Activated CD4-positive, alpha-beta T cell treated with anti-CD3 and anti-CD28 coated beads, Interleukin-2, amount 50 U/mL, for 16 hours (primary cell): ENCODE results near the gene KLF7.

Experiments used
- DNase-seq: peaks from one replicate; pipeline ENCODE4 v3.0.0-alpha.2; 2020

Gene KLF7

DNA sequence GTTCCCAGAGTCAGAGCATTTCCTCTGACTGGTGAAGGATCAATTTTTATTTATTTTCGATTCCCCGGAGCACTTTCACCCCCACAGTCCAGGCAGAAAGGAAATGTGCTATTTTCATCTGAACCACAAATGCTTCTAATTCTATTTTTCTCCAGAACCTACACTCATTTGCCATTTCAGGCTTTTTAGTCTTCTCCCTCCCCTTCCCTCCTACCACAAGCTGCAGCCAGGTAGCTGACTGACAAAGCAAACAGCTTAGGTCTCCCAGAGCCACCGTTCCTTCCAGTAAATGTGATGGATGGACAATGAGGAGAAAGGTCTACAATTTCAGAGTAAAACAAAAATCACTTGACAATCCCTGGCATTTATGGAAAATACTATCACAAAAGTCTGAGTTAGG, 76.9 kb downstream of the KLF7 start:
- no peak for DNase-seq

DNA sequence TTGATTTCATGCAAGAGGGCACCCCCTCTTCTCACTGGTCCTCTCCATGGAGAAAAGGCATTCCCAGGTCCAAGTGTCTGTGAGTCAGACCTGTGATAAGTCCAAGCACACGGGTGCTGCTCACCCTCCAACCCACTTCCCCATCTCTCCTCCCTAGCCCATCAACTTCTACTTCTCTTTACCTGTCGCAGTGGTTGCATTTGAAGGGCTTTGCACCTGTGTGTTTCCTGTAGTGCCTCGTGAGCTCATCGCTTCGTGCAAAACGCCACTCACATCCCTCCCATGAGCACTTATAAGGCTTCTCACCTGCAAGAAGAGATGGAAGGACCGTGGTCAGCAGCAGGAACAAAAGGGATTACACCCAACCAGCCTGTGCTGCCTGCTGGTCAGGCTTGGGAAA, 77.5 kb downstream of the KLF7 start:
- no peak for DNase-seq

DNA sequence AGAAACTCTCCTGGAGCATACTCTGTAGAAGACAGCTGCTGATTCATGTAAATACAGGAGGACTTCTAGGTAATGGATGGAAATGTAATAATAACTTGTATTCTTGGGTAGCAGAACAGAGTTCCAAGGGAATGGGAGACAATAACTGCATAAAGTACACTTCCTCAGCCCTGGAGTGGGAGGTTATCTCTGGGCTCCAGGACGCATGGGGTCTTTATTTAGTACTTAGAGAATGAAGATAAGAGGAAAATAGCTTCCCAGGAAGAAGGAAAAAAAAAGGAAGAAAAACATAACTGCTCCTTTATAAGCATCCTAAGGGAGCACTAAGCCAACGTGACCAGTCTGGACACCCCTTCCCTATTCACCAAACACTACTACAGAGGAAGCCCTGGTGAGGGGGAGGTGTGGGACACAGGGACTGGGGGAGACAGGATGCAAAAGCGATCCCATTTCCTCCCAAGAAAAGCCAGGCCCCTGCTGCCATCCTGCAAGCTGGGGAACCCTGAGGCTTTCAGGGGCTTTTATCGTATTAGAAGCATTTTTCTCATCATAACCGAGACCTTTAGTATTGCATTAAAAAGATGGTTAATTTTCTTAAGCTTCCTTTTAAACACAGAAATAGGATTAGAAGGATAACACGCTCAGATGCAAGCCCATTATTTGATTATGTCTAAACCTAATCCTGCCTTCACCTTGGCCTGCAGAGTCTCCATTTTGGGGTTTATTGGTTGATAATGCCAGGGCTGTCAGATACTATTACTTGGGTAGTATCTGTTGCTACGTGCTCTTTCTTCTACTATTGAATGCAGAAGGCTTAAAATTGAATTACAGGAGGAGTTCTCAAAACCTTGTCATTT, 78.5 kb downstream of the KLF7 start:
- no peak for DNase-seq

DNA sequence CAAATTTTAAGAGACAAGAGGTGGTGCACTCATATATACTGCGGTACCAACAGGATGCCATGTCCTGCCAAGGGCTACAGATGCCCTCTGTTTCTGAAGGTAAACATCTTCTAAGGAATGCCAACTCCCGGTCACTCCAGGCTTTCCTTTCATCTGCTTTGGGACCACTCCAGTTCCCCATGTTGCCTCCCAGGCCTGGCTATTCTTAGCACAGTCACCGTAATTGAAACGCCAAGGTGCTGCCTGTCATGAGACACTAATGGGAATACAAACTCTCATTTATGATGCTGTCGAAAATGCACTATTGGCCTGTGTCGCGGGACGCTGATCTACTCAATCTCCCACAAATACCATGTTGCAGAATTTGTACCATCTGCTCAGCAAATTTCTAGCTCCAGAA, 79.6 kb downstream of the KLF7 start:
- DNase-seq: no peak

DNA sequence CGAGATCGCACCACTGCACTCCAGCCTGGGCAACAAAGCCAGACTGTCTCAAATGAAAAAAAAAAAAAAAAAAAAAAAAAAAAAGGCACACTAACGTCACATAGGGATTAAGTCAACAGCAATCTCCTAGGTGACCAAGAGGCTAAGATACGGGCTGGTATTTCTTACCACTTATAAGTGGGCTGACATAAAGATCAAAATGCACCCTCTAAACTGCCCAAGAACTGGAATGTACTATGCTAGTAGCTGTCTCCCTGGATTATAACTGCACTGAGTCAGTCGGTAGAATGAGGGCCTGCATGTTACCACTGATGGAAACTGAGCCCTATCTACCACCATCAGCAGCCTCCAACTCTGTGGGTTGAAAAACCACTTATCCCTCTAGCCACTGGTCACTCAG, 80.6 kb downstream of the KLF7 start:
- DNase-seq: no peak

DNA sequence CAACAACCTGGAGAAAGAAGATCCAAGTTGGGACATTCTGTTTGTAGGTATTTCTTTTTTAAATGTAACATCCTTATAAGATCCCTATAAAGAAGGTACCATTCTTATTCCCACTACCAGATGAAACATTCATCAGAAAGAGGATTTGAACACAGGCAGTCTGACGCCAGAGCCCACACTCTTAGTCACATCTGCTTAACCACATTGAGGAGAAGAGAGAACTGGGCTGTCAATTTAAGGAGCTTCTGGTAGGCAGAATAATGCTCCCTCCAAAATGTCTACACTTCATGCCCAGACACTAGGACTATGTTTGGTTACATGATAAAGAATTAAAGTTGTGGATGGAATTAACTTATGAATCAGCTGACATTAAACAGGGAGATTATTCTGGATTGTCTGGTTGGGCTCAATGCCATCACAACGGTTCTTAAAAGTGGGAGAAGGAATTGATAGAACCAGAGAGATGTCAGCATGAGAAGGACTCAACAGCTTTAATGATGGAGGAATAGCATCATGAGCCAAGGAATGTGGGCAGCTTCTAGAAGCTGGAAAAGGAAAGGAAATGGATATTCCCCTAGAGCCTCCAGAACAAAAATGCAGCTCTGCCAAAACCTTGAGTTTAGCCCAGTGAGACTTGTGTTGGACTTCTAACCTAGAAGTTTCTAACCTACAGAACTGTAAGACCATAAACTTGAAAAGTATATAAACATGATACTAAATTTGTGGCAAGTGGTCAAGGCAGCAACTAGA, 82.2 kb downstream of the KLF7 start:
- DNase-seq: no peak

DNA sequence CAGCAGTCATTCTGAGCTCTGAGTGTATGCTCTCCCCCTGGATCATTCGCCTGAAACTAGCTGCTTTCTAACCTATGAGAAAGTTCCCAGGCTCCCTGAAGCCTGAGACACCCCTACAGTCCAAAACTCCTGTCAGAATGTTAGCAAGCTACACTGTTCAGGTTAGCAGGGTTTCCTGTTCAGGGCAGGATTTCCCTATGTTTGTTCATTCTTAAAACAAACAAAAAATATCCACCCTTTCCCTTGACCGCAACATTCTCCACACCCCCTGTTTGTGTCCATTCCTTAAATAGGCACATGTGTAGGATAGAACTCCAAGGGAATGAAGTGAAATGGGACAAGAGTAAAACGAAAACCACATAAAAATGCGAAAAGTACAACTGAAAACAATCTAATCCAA, 83.1 kb downstream of the KLF7 start:
- no peak for DNase-seq

DNA sequence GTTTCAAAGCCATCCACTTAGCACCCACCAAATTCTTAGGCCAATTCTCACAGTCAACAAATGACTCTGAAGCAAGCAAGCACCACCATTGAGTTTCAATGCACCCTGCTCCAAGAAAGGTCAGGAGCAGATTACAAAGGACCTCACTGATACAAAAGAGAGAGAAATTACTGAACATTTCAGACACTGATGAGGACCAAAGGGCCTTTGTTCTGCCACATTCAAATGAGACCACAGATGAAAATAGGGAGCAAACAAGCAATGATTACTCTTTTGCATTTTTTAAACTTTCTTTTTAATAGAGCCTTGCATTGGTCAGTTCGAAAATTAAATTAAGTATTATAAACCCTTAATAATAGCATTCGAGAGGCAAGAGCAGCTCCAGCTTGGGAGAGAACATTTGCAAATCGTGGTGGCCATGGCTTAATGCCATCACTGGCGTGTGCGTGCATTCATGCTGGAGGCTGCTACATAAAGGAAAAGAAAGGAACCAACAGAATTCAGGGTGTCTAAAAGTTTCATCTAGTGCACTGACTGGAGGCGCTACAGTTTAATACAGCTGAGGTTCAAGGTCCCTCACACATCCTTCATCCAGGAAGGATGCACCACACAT, 87.5 kb downstream of the KLF7 start:
- no peak for DNase-seq

DNA sequence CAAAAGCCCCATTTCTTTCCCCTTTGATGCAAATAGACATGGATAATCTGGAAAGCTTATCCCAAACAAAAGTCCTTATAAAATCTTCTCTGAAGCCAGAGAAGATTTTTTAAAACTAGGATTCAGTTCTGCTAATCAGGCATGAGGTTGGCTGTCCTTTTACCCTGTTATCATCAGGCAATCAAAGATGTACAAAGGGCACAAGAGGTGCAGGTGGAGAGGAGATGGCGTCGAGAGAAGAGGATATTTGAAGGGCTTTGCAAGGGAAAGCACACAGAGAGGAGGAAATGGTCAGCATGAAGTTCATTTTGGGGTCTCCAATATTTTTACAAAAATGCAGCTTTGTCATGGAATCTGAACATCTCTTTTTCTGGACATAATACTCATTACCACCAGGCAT, 88.5 kb downstream of the KLF7 start:
- no peak for DNase-seq

DNA sequence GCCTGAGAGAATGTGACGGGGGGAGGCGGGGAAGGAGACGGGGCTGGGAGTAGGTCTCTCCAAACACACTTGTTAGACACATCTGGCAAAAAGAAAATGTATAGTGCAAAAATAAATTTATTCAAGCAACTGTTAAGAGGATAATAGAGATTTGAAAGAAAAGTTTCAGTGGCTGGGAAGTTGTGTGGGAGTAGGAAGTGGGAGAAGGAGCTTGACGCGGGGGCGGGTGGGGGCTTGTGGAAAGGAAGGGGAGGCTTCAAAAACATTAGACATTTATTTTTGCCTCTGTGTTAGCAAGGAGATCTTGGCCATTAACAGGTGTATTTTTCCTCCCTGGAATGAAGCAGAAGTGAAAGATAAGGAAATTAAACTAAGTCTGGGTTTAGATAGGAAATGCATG, 90.3 kb downstream of the KLF7 start:
- no peak for DNase-seq

DNA sequence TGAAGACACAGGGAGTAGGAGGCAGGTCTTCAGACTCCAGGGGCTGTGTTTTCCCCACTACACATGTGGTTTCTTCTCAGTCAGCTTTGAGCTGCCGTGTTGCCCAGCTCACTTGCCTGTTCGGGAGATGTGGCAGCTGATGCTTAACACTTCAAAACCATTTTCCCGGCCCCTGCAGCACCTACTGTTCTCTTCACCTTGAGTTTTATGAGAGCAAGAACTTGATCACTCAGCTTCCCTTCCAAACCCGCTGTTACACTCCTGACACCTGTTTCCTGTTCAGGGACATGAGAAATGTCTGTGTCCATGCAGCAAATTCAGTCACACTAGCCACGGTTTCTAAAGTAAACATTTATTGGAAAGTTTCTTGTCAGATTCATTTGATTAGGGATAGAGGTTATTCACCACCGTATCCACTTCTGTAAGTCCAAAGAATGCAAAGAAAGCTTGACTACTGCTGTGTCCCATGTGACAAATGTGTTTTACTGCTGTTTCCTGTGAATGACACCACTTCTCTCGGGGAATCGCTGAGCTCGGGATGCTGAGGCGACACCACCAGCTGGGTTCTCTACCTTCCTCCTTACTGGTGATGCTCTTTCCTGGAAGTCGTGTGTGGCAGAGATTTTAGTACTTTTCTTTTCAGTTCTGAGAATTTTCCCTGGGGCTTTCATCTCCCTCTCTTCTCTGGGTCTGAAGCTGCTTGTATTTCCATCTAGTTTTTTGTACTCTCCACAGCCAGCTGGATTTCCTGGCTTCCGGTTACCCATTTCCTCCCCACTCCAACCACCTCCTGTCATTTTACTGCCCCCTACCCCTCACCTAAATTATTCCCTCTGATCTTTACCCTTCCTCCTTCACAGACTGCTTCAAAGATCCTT, 91.7 kb downstream of the KLF7 start:
- peak; percentile 63 for DNase-seq

DNA sequence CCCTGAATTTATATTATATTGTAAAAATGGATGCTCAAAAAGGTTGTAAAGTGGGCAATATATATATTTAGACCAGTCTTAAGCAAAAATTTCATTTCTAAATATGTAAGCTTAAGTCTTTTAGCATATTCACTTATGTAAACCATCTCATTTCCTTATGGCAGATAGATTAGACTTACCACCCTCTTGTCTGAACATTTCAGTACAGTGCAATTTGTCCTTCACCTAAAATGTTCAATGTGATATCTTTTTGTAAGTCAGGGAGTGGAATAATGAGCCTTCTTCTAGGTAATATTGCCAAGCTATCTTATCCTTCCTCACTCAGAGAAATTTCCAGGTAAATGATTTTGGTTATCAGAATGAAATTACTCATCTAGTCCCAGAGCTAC, 92.3 kb downstream of the KLF7 start:
- DNase-seq: no peak

DNA sequence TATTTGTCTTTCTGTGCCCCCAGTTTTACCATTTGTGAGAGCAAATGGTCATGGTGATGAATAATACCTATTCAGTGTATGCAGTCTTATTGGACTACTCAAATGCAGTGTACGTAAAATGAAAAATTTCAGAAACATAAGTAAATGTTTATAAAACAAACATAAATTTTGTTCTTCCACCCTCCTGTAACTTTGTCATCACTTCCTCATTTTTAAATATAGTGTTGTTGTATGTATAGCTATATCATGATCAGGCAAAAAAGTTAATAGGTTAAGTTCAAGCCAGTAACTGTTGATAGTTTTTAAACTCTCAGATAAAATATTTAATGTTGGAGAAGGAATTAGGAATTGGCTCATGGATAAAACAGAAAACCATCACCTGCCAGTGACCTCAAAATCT, 93.2 kb downstream of the KLF7 start:
- no peak for DNase-seq

DNA sequence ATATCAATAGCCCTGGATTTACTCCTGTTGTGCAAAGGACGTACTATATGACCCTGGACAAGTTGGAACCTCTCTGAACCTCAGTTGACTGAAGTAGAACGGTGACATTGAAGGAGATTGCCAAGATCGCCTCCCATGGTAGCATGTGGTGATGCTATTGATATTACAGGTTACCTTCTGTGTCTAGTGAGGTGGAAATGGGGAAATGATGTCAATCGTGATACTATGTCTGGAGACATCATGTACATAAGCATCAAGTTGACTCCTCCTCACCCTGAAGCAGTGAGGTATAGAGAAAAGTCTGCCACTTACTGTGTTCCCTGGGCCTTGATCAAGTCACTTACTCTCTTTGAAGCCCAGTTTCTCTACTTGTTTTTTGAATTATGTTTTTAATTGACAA, 93.9 kb downstream of the KLF7 start:
- DNase-seq: no peak

DNA sequence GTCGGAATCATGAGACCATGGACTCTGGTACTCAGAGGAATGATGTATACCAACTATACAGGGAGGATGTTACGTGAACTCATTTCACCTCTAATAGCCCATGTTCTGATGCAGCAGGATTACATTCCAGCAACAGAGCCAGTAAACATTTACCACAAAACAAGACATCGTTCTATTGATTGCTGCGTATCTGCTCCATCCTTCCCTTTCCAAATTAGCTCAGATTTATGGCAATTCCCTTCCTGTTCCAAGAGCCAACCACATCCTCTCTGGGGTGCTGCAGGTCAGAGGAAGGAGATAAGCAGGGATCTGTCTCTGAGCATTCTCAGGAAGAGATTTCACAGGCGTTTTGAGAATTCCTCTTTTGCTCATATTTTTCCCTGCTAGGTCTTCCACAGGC, 98.3 kb downstream of the KLF7 start:
- DNase-seq: no peak

DNA sequence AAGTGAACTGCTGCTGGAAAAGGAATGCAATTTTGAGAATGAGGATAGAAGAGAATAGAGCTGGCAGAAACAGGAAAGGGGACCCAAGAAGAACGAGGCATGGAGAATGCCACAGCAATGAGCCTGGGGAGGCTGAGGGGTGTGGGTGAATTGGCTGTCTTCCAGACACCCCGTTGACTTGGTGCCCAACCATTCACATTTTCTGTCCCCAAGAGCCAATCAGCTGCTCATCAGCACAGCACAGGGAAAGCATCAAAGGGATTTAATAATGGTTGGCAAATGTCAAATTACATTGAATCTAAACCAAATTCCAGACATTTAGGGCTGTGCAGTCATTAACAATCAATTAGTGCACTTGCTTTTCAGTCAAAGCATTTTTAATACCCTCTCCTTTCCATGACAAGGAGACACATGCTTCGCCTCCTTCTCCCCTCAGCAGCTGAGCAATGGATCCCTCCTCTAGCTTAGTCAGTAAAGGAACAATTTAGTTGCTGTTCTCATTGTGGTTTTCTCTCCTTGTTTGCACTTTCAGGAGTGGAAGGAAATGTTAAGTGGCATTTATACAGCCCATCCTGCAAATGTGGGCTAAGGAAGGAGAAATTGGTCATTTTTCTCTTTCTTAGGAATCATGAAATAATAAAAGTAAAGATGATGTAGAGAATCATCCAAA, 98.8 kb downstream of the KLF7 start:
- no peak for DNase-seq

DNA sequence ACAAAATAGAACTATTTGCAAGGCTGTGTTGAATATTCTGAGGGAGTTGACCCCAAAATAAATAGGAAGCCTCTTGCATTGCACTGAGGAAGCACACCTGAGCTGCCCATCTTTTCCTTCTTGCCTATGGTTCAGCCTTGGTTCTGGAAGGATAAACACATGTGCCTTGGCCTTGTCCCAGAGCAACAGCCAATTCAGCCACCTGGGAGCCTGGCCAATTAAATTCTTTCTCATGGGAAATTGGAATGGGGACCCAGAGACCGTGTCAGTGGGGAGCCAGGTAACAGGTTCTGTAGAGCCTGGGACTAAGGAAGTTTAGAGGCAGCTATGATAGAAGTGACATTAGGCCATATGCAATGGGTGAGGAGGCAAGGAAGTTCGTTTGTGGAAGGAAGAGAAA, 99.6 kb downstream of the KLF7 start:
- DNase-seq: no peak

DNA sequence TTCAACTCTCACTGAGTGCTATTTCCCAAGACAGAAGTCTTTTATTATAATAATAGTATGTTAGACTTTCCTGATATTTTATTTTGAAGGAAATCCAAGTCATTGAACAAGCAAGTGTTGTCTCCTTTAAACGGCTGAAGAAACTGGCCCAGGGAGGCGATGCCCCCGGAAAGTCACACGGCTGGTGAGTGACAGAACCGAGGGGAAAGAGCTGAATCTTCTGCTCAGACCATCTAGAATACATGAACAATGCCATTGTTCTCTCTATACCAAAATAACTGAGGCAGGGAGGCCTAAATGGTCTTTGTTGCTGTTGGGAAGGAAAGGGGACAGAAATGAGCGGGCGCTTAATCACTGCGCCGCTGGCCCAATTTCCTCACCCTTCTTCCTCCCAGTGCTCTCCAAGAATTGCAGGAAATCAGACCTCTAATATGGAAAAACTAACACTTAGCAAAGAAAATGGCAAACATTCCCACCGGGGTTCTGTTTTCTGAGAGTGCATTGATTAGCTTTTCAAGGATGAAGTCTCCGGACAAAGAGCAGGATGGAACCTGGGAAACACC, 101.5 kb downstream of the KLF7 start:
- DNase-seq: no peak

DNA sequence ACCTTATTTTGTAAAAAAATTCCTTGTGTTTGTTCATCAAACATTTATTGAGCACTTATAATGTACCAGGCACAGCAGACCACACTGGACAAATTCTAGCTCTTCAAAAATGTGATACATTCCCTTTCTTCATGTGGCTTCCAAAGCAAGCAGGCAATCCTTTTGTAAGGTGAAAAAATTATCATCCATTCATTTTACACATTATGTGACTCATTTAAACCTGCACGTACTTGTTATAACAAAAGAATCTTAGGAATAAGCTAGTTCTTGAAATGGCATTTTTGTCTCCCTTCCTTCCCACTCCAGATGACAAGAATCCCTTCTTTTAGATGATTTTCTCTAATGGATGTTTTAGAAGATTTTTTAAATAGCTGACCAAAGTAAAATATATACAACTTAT, 104.6 kb downstream of the KLF7 start:
- no peak for DNase-seq

DNA sequence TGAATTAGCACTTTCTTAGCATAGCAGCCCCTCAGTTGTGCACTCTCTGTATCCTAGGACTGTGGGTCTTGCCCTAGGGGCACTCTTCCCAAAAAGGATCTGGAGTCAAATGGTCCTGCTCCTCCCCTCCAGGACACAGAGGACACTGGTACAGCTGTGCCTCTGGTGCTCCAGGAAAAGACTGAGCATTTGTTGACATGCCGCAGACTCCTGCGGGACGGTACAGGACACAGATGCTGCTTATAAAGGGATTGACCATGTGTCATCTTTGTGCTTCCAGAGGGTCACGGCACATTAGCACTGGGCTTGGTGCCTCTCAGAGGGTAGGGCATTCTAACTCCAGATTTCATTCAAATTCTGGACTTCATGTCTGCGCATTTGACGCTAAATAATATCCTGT, 110.5 kb downstream of the KLF7 start:
- DNase-seq: no peak

DNA sequence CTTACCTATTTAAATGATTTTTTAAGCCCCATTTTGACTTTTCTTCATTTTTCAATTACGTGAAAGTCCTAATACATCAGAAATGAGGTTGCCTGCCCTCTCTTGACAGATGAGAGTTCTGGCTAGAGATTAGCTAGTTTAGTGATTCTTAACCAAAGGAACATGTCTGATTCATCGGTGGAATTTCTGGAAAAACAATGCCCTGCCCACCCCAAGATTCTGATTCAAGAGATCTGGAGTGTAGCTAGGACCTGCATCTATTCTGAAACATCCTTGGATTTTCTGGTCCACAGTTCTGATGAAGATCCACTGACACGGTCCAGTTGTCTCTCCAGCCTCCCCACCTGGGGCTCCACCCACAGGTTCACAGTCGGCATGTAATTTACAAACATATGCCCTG, 111.2 kb downstream of the KLF7 start:
- DNase-seq: no peak

DNA sequence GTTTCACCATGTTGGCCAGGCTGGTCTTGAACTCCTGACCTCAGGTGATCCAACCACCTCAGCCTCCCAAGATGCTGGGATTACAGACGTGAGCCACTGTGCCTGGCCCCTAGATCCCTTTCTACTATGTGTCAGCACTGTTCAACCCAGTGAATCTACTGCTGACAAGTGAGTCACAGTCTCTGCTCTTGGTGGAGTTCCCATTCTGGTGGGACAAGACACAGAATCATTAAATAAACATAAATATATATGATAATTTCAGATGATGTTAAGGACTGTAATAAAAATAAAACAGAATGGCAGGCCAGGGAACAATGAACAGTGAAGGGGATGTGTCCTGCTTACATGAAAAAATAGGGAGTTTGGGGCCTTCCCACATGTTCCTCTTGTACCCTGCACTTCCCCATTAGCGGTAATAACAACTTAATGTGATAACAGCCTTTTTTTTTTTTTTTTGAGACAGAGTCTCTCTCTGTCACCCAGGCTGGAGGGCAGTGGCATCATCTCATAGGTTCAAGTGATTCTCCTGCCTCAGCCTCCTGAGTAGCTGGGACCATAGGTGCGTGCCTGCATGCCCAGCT, 114.3 kb downstream of the KLF7 start:
- DNase-seq: no peak
